GM12873 (cell line): Measurements from ENCODE around the gene ZBP1.
A peak's percentile ranks its signal among the peaks of the same experiment; 100 is the strongest.

Source experiments
- TF ChIP-seq, protein P1 (sequence below): IDR thresholded peaks from 2 replicates; pipeline ENCODE4 v1.5.1; 2012; ENCODE audit warnings: low read depth, mild to moderate bottlenecking, moderate library complexity, low read length, control low read depth; ENCODE audit not compliant: insufficient read depth; ENCODE audit errors: missing control alignments

The ZBP1 gene

DNA sequence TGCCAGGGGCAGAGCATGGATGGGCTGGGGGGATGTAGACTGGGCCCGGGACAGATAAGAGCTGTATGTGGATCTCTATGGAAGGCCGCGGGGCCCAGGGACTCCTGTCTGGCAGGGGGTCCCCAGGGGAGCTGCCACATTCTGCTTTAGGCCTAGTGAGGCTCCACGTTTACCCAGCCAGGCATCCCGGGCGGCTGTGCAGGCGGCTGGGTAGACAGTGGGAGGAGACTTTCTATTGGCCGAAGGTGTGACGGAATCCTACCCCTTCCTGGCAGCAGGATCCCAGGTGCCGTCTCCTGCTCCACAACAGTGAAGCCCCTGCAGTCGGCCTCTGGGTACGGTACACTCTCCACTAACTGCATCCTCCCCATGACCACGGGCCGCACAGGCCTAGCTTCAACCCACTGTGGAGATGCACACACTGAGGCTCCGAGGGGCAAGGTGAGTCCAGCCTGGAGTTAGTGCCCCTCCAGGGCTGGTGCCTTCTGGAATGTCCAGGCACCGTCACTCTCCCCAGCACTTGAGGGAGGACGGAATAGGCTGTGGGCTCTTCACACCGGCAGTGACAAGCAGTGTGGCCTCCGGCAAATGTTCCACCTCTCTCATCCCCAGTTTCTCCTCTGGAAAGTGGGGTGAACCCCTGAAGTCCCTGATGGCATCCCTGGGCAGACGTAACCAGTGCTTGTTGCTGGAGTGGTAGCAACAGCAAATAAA is 36.8 kb upstream of the ZBP1 start:
- TF ChIP-seq, protein P1, sequence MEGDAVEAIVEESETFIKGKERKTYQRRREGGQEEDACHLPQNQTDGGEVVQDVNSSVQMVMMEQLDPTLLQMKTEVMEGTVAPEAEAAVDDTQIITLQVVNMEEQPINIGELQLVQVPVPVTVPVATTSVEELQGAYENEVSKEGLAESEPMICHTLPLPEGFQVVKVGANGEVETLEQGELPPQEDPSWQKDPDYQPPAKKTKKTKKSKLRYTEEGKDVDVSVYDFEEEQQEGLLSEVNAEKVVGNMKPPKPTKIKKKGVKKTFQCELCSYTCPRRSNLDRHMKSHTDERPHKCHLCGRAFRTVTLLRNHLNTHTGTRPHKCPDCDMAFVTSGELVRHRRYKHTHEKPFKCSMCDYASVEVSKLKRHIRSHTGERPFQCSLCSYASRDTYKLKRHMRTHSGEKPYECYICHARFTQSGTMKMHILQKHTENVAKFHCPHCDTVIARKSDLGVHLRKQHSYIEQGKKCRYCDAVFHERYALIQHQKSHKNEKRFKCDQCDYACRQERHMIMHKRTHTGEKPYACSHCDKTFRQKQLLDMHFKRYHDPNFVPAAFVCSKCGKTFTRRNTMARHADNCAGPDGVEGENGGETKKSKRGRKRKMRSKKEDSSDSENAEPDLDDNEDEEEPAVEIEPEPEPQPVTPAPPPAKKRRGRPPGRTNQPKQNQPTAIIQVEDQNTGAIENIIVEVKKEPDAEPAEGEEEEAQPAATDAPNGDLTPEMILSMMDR, result no peak

DNA sequence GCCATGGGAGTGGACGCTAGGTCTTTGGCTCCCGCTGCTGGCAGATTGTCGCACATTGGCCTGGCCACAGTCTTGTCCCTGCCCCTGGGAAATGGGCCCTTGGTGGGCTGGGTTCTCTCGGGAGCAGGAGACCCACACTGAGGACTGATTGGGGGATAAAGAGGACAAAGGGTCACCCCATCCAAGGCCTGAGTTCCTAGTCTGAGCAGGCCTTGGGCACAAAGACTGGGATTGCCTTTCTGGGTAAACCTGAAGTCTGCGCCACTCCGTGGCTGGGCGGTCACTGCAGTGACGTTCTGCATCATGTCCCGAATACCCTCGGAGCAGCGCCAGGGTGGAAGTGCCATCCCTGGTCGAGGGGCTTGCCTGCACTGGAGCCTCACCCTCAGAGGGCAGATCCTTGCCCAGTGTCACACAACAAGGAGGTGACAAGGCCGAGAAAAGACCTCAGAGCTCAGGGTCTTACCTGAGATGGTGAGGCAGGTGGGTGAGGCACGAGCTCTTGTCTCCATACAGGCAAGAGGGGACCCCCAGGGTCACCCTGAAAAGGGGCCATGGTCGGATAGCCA is 36.1 kb upstream of the ZBP1 start:
- TF ChIP-seq, protein P1, result no peak

DNA sequence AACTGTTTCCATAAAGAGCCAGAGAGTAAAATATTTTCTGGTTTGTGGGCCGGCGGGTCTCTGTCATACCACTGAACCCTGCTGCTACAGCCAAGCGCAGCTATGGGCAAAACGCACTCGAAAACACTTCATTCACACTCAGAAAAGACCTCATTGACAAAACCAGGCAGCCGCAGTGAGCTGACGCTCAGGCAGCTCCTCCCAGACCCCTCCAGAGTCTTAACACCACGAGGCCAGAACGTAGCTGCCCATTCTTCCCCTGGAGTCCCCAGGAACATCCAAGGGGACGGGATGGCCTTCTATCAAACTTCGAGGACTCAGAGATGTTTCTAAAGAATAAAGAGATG is 35.6 kb upstream of the ZBP1 start:
- TF ChIP-seq, protein P1, result no peak

DNA sequence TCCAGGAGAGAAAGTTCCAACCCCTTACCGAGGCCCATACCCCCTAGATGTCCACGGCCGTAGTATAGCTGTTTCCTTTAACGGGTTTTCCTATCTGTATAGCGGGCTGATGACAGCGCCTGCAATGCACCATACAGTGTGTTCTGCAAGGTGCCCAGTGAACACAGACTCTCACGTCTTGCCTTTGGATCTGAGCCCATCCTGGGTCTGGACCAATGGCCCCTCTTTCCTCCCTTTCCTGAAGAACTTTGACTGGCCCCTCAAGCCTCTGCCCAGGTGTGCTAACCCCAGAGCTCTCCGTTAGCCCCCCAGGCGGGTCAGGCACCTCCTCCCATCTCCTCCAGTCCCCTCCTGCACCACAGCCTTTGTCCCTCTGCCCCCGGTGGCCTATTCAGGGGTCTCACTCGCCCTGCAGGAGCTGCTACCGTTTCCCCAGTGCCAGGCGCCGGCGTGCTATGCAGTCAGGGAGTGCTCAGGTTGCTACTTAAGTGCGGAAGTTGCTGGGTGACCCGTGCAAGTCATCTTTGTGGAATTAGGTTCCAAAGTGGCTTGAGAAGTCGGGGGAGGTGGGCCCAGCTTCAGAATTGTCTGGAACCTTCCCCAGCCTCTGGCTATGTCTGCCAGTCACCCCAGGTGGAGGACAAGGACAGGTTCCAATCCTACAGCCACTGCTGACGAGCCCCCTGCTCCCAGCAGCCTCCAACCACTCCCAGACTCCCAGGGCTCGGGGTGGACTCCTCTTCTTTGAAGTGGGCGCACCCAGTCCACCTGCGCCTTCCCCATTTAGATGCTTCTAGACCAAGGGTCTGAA is 35.0 kb upstream of the ZBP1 start:
- TF ChIP-seq, protein P1, result no peak

DNA sequence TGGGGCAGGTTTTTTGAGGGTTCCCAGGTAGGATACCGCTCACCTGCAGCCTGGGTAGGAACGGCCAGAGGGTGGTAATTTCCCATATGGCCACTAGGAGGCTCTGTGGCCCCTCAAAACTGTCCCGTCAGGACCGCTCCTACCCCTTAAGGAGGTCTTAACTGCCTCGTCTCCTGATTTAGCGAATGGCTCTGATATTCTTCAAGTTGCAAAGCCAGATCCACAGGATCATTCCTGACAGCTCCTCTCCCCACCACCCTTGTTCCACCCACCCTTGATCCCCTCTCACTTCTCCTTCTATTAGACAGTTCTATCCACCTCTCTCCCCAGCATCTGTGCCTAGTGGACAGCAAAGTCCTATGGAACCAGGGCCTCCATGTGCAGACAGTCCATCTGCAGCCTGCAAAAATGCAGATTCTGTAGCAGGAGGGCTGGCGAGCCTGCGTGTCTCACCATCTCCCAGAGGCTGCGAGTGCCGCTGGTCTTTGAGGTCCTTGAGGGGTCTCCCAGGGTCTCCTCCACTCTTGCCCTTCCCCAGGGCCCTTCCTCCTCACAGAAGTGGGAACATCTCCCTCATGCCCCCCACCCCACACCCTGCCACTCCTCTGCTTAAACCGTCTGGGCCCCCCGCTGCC is 34.3 kb upstream of the ZBP1 start:
- TF ChIP-seq, protein P1, result peak; percentile 95

DNA sequence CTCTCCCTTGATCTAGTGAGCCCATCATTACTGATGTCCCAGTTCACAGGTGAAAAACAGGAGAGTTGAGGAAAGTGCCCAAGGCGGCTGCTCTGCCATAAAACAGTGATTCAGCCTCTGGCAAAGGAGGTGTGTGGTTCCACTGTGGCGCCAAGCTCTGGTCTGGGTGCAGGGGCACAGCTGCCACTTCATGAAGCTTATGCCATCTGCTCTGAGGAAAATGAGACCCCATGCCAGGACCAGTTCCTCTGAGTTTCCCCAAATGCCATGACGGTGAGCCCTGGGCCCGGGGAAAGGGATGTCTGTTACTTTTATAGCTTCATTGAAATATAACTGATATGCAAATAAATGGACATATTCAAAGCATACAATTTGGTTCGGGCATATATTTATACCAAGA is 33.7 kb upstream of the ZBP1 start:
- TF ChIP-seq, protein P1, result no peak

DNA sequence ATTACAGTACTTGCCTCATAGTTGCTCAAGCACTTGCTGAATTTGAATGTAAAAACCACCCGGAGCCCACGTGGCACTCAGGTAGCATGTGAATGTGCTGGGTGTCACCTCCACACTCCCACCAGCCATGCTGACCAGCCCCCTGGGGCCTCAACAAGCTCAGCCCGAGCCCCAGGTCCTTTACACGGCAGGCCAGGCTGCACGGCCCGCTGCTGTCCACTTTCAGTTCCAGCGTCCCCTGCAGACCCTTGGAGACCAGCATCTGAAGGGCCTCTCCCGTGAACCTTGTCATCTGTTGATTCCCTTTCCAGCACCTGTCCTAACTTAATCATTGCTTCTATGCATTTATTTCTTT is 33.3 kb upstream of the ZBP1 start:
- TF ChIP-seq, protein P1, result no peak
